IPS-20b (cell line): ENCODE results near the gene ZFAND2A.

Experiments
- H3K27ac ChIP-seq: one replicate; pipeline ENCODE4 v1.5.1; 2013; ENCODE audit warnings: low read length
- H3K27me3 ChIP-seq: 2 replicates; pipeline ENCODE4 v1.6.1; 2013; ENCODE audit warnings: mild to moderate bottlenecking, low read length, inconsistent platforms; ENCODE audit not compliant: insufficient read depth
- H3K36me3 ChIP-seq: 2 replicates; pipeline ENCODE4 v1.6.1; 2013; ENCODE audit warnings: low read depth, mild to moderate bottlenecking, inconsistent platforms, low read length, moderate library complexity; ENCODE audit not compliant: insufficient read depth
- H3K4me1 ChIP-seq: 2 replicates; pipeline ENCODE4 v1.6.1; 2013; ENCODE audit warnings: mild to moderate bottlenecking, control low read depth, inconsistent platforms, low read length, moderate library complexity; ENCODE audit not compliant: insufficient read depth
- H3K4me3 ChIP-seq: 2 replicates; pipeline ENCODE4 v1.5.1; 2013; ENCODE audit warnings: mild to moderate bottlenecking, low read length, inconsistent platforms
- H3K9ac ChIP-seq: 2 replicates; pipeline ENCODE4 v1.6.1; 2013; ENCODE audit warnings: low read depth, mild to moderate bottlenecking, inconsistent platforms, low read length, moderate library complexity
- H3K9me3 ChIP-seq: 2 replicates; pipeline ENCODE4 v1.6.1; 2013; ENCODE audit warnings: mild to moderate bottlenecking, low read depth, low read length, inconsistent platforms; ENCODE audit not compliant: insufficient read depth

The ZFAND2A gene

GRCh38 chr7:1106063-1106792, 53.8 kb downstream of the ZFAND2A start:
- H3K4me3 ChIP-seq: no peak overlapping the region
- H3K9me3 ChIP-seq: no peaks in the 10 kb centered on the region
- H3K36me3 ChIP-seq: no peaks in the 10 kb centered on the region
- no peaks in the 10 kb centered on the region for H3K4me1 ChIP-seq
- no peaks in the 10 kb centered on the region for H3K27me3 ChIP-seq
- no peak overlapping the region for H3K9ac ChIP-seq
- H3K27ac ChIP-seq: no peak overlapping the region

GRCh38 chr7:1105189-1105588, 54.8 kb downstream of the ZFAND2A start:
- Histone ChIP-seq H3K4me3 (no peak overlapping the region), H3K4me1 (no peaks in the 10 kb centered on the region), H3K9me3 (no peaks in the 10 kb centered on the region), H3K27ac (no peak overlapping the region), H3K27me3 (no peaks in the 10 kb centered on the region), H3K9ac (no peak overlapping the region), H3K36me3 (no peaks in the 10 kb centered on the region)

GRCh38 chr7:1104516-1105179, 55.3 kb downstream of the ZFAND2A start:
- Histone ChIP-seq H3K4me3 (no peak overlapping the region), H3K4me1 (no peaks in the 10 kb centered on the region), H3K36me3 (peaks cover 3% of the 10 kb centered on the region; the same call in 1 of the 2 replicates), H3K27ac (no peak overlapping the region), H3K27me3 (no peaks in the 10 kb centered on the region), H3K9ac (no peak overlapping the region), H3K9me3 (no peaks in the 10 kb centered on the region)

- Histone ChIP-seq H3K9ac (no peak overlapping the region), H3K4me3 (no peak overlapping the region), H3K27me3 (no peaks in the 10 kb centered on the region), H3K4me1 (no peaks in the 10 kb centered on the region), H3K27ac (no peak overlapping the region), H3K9me3 (no peaks in the 10 kb centered on the region), H3K36me3 (peaks cover 4% of the 10 kb centered on the region; the same call in 1 of the 2 replicates)
Observed at GRCh38 chr7:1103789-1104515, 56.0 kb downstream of the ZFAND2A start.

GRCh38 chr7:1103009-1103788, 56.8 kb downstream of the ZFAND2A start:
- H3K4me1 ChIP-seq: no peaks in the 10 kb centered on the region
- H3K4me3 ChIP-seq: no peak overlapping the region
- H3K27ac ChIP-seq: no peak overlapping the region
- peaks cover 7% of the 10 kb centered on the region for H3K36me3 ChIP-seq
- H3K9me3 ChIP-seq: no peaks in the 10 kb centered on the region
- H3K27me3 ChIP-seq: no peaks in the 10 kb centered on the region
- no peak overlapping the region for H3K9ac ChIP-seq
